ENCODE measurements around the gene MUL1. TPM values are rescaled to one million over a fixed set of nuclear protein-coding genes. Genes with fewer than 3 reads are reported as not detected.

The MUL1 gene
- total and polyA plus RNA-seq, 9 of the 15 experiments (the other 6 are each of a cell fraction or from before 2014, with no cell fraction given): 10.4 to 32.9 (median 19.3) TPM

GRCh38 chr1:20528221-20528620, 20.3 kb upstream of the MUL1 start:
- TF ChIP-seq JUNB (CRISPR knock-in tag; conservative IDR thresholded peaks at IDR 0.05) (no peak), DEAF1 (CRISPR knock-in tag; IDR thresholded peaks at IDR 0.05) (no peak), PTBP1 (IDR thresholded peaks at IDR 0.05; ENCODE audit: low read depth, low read length) (no peak), CHD1 (IDR thresholded peaks at IDR 0.05; ENCODE audit: low read length) (no peak)
- Histone ChIP-seq H3K4me2 (ENCODE audit: insufficient read depth, low read length) (no peak overlapping the region), H3K4me1 (replicated peaks in 1 of 2; ENCODE audit: control insufficient read depth in 2 of 2, insufficient read depth in 2 of 2, low read length in 2 of 2) (no peaks in the 10 kb centered on the region; a peak in 1 of 5 replicates), H3K9ac (ENCODE audit: insufficient read depth in 1 of 2, low read depth in 2 of 2, low read length in 2 of 2) (no peak overlapping the region), H2AFZ (ENCODE audit: low read depth, low read length) (no peak overlapping the region), H3K27ac (ENCODE audit: extremely low read depth, low read depth, low read length) (no peak overlapping the region), H4K20me1 (replicated peaks; ENCODE audit: control insufficient read depth, insufficient read depth, low read length) (no peaks in the 10 kb centered on the region), H3K27me3 (ENCODE audit: control insufficient read depth in 2 of 2, insufficient read depth in 2 of 2, low read length in 2 of 2) (peaks cover 26 to 74% of the 10 kb centered on the region in 2 experiments), H3K9me1 (ENCODE audit: control insufficient read depth, insufficient read depth, low read length) (no peaks in the 10 kb centered on the region), H3K9me3 (replicated peaks; ENCODE audit: control insufficient read depth, insufficient read depth, low read depth, low read length) (no peaks in the 10 kb centered on the region), H3K4me3 (no peak overlapping the region), H3K79me2 (ENCODE audit: control insufficient read depth, insufficient read depth, low read length) (no peaks in the 10 kb centered on the region), H3K36me3 (ENCODE audit: control insufficient read depth, insufficient read depth, low read length) (no peaks in the 10 kb centered on the region)
- WGBS (ENCODE audit: insufficient coverage, low coverage, missing lambda C conversion rate): 0% methylated on average over 7 of the region's 7 CpGs
- CTCF ChIA-PET (ENCODE audit: low intra/inter-chr PET ratio): no interaction called here
- FAIRE-seq: no peak
- DNase-seq (ENCODE audit: extremely low read depth in 1 of 4, low spot score in 3 of 4): no peak
- ATAC-seq: no peak
- intact Hi-C loops (cut with micrococcal nuclease) (loop anchor here (10.0 kb wide), 1 partner anchor 457 kb away; no protein-coding TSS in a partner anchor), in situ Hi-C loops (cut with MboI) (loop anchor here (5.0 kb wide), 1 partner anchor 109 kb away; no protein-coding TSS in a partner anchor)
- BruUV-seq (replicated peaks): no TSS peak
- POLR2A ChIA-PET: interaction anchor here (0.6 to 1.1 kb wide), 2 partner anchors 103 to 106 kb away, joined by 3 read pairs; no protein-coding TSS in a partner anchor
